Glutamatergic neuron (in vitro differentiated cells): Measurements from ENCODE around the gene NXPH3. TPM values are rescaled to one million over a fixed set of nuclear protein-coding genes. Genes with fewer than 3 reads are reported as not detected.
"Not testable (repeated sequence)": the region's sequence is repeated elsewhere in the genome, so short reads cannot be mapped to it uniquely, and the experiment has no call there.

Experiments
- DNase-seq: peaks from one replicate; pipeline ENCODE4 v3.0.0; 2022
- H3K27ac Mint-ChIP-seq: one replicate; pipeline ENCODE4 v1.8.0; 2020; ENCODE audit warnings: mild to moderate bottlenecking, mixed read lengths, inconsistent platforms; ENCODE audit not compliant: unreplicated experiment
- H3K27me3 Mint-ChIP-seq: one replicate; pipeline ENCODE4 v1.8.0; 2020; ENCODE audit warnings: mild to moderate bottlenecking, moderate library complexity, mixed read lengths, inconsistent platforms; ENCODE audit not compliant: unreplicated experiment
- H3K36me3 Mint-ChIP-seq: one replicate; pipeline ENCODE4 v1.8.0; 2020; ENCODE audit warnings: mild to moderate bottlenecking, mixed read lengths, inconsistent platforms; ENCODE audit not compliant: unreplicated experiment
- H3K4me1 Mint-ChIP-seq: one replicate; pipeline ENCODE4 v1.8.0; 2020; ENCODE audit warnings: mild to moderate bottlenecking, low read depth, mixed read lengths, inconsistent platforms; ENCODE audit not compliant: unreplicated experiment
- H3K4me3 Mint-ChIP-seq: one replicate; pipeline ENCODE4 v1.8.0; 2020; ENCODE audit warnings: mild to moderate bottlenecking, mixed read lengths, inconsistent platforms; ENCODE audit not compliant: unreplicated experiment
- H3K9me3 Mint-ChIP-seq: one replicate; pipeline ENCODE4 v1.8.0; 2020; ENCODE audit warnings: mild to moderate bottlenecking, moderate library complexity, mixed read lengths, inconsistent platforms; ENCODE audit not compliant: unreplicated experiment
- CTCF ChIP-seq: fragments of 200-600 bp; sonication (generic); IDR thresholded peaks from one replicate; pipeline ENCODE4 v1.5.0; 2021; ENCODE audit not compliant: partially characterized antibody, unreplicated experiment
- total RNA-seq: library from RNA; stranded (reverse); fragmentation: NEBNext Ultra II Directional; extraction: Animal tissue kit (Norgen Biotek cat#: 25700); gene quantifications from one replicate; pipeline ENCODE4 v1.2.1, GENCODE V29; 2021; ENCODE audit not compliant: unreplicated experiment

Gene NXPH3
- total RNA-seq, 1 donor from 2014 or later, result 2.0 TPM

- H3K4me3 Mint-ChIP-seq, result no peak overlapping the region
- H3K27me3 Mint-ChIP-seq, result peaks cover 2% of the 10 kb centered on the region
- DNase-seq, result no peak
- no peak for TF ChIP-seq CTCF
- H3K4me1 Mint-ChIP-seq, result peaks cover 22% of the 10 kb centered on the region
- H3K36me3 Mint-ChIP-seq, result no peaks in the 10 kb centered on the region
- no peak overlapping the region for H3K27ac Mint-ChIP-seq
- peaks cover 4% of the 10 kb centered on the region for H3K9me3 Mint-ChIP-seq
Observed at GRCh38 chr17:49548051-49548505, 27.6 kb upstream of the NXPH3 start.

- peak; percentile 51 for TF ChIP-seq CTCF
- H3K4me1 Mint-ChIP-seq, result peaks cover 23% of the 10 kb centered on the region
- no peaks in the 10 kb centered on the region for H3K36me3 Mint-ChIP-seq
- peak; percentile 61 for DNase-seq
- H3K27me3 Mint-ChIP-seq, result peaks cover 2% of the 10 kb centered on the region
- no peak overlapping the region for H3K27ac Mint-ChIP-seq
- H3K9me3 Mint-ChIP-seq, result peaks cover 4% of the 10 kb centered on the region
- no peak overlapping the region for H3K4me3 Mint-ChIP-seq
Observed at GRCh38 chr17:49548506-49549310, 27.0 kb upstream of the NXPH3 start.

DNA sequence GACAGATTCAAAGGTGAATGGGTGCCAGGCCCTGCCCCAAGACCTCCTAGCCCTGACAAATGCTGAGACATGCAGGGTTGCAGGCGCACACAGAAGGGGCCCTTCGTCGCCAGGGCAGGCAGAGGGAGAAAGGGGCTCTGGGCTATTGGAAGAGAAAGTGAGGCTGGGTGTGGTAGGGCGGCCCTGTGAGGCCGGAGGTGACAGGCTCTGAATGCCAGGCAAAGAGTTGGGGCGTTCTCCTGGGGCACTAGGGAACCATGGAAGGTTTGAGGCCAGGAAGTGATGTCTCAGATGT is 26.4 kb upstream of the NXPH3 start:
- Mint-ChIP-seq H3K9me3 (peaks cover 4% of the 10 kb centered on the region), H3K4me3 (no peak overlapping the region), H3K36me3 (no peaks in the 10 kb centered on the region), H3K4me1 (peaks cover 23% of the 10 kb centered on the region), H3K27ac (no peak overlapping the region), H3K27me3 (peaks cover 2% of the 10 kb centered on the region)
- no peak for DNase-seq
- no peak for TF ChIP-seq CTCF

DNA sequence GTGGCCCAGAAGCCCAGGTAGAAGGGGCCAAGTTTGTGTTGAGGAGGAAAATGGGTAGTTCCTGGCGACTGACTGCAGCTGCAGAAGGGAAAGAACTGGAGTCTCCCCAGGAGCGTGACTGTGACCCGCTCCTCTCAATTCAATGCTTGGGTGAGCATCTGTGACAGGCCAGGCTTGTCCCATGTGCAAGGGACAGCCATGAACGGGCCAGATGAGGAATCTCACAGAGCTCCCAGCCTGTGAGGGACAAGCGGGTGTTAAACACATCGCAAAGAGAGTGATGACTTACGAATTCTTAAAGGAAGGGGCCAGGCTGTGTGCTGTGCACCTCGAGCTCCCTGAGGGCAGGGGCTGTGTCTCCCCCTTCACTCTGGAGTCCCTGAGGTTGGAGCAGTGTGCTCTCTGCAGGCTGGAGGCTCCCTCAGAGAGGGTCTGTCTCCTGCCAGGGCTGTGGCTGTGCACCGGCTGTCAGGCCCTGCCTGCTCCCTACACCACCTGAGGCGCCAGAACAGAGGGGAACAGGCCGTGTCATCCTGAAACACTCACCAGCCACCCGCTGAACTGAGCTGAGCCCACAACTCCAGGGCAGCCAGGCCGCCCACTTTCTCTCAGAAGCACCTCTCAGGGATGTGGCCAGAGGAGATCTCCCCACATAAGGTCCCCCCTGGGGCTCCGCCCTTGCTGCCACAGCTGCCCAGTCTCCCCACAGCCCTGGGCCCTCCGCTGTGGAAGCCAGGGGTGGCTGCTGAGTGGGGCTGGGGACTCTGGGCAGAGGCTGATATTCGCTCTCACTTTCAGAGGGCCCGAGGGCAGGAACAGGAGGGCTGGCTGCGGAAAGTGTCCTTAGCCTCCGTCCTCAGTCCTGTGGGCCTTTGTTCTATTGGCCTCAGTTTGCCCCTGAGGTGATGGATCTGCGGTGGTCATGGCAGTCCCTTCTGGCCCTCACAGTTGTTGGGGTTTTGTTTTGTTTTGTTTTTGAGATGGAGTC is 25.7 kb upstream of the NXPH3 start:
- Mint-ChIP-seq H3K4me1 (peaks cover 23% of the 10 kb centered on the region), H3K27me3 (peaks cover 2% of the 10 kb centered on the region), H3K9me3 (peaks cover 4% of the 10 kb centered on the region), H3K4me3 (no peak overlapping the region), H3K36me3 (no peaks in the 10 kb centered on the region), H3K27ac (peak overlapping the region; percentile 48)
- no peak for DNase-seq
- no peak for TF ChIP-seq CTCF

DNA sequence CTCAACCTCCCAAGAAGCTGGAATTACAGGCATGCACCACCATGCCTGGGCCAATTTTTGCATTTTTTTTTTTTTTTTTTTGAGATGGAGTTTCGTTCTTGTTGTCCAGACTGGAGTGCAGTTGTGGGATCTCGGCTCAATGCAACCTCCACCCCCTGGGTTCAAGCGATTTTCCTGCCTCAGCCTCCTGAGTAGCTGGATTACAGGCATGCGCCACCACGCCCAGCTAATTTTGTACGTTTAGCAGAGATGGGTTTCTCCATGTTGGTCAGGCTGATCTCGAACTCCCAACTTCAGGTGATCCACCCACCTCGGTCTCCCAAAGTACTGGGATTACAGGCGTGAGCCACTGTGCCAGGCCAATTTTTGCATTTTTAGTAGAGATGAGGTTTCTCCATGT is 24.9 kb upstream of the NXPH3 start:
- DNase-seq, H3K9me3 Mint-ChIP-seq, H3K4me3 Mint-ChIP-seq, H3K27ac Mint-ChIP-seq, H3K36me3 Mint-ChIP-seq, H3K27me3 Mint-ChIP-seq: not testable (repeated sequence)
- H3K4me1 Mint-ChIP-seq, result peaks cover 22% of the 10 kb centered on the region
